ENCODE measurements around the gene ADGRF1.
"Not testable (repeated sequence)": the region's sequence is repeated elsewhere in the genome, so short reads cannot be mapped to it uniquely, and the experiment has no call there.

Gene ADGRF1

DNA sequence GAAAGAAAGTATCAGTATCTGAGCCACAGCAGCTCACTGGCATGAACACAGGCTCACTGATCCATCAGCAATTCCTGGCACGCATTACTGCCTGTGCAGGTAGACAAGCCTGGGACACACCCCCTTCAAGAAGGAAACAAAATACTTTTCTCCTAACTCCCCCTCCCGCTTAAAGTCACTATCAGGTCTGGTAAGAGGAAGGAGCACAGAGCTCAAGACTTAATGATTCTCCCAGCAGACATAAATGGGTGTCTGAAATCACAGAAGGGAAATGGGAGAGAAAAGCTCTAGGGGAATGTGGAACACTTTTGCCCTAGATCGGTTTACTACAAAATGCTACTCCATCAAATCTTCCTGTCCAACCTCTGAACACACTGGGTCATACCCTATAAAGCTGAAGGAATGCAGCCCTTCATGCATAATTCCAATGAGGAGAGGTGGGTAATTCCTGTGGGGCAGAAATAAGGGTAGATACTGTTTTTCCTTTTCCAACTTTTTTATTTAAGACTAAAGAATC, at the start of gene ADGRF1:
TSS of gene ADGRF1 (minus strand) at position 58 of the 517 bp plus-strand sequence. CDS start 13,271 bp downstream, outside the sequence.
- no peak for DNase-seq (ENCODE audit: low read depth)

DNA sequence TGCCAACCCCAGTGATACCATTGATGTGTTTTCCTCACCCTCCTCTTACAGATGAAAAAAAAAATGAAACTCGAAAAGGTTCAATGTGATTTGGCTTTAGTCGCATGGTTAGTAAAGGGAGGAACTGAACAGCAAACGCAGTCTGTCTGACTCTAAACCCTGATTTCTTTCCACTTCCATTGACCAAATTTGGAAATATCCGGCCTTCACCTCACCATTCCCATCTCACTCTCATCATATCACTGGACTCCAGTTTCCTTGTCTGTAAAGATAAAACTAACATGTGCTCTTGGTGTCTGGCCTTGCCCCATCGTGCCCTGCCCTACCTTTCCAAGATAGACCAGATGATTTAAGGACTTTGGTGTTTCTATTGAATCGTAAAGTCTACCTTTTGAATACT, 48.7 kb upstream of the ADGRF1 start:
- DNase-seq (ENCODE audit: low read depth): no peak

DNA sequence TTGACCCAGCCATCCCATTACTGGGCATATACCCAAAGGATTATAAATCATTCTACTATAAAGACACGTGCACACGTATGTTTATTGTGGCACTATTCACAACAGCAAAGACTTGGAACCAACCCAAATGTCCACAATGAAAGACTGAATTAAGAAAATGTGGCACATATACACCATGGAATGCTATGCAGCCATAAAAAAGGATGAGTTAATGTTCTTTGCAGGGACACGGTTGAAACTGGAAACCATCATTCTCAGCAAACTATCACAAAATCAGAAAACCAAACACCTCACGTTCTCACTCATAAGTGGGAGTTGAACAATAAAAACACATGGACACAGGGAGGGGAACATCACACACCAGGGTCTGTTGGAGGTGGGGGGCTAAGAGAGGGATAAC, 47.3 kb upstream of the ADGRF1 start:
- not testable (repeated sequence) for DNase-seq (ENCODE audit: low read depth)

DNA sequence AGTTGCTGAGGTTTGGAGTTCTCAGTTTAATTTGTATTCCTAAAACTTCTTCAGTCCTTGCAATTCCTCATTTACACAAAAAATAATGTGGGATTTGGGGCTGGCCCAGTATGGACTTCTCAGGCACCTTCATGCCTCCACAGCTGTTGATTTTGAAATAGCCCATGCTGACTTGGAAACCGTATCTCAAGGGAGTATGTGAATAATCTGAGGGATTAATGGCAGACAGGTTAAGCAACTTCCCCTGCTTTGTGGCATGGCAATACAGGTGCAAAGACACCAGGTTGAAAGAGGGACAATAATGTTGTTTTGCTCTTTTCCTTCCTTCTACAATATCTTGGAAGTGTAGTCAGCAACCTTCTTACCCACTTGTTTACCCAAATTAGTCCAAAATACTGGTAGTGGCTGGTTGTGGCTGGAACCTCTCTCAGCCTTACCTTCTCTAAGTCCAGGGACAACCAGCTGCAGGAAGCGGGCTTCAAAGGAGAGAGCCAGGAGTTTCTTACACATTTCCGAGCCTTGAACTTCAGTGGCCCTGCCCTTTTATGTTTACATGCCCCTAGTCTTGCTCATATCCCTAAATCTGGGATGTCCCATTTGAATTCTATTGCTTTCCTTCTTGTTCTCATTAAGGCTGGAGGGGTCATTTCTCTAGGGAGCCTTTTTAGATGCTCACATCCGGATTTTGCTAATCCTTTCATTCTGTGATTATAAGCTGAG, 44.1 kb upstream of the ADGRF1 start:
- DNase-seq (ENCODE audit: low read depth): no peak

DNA sequence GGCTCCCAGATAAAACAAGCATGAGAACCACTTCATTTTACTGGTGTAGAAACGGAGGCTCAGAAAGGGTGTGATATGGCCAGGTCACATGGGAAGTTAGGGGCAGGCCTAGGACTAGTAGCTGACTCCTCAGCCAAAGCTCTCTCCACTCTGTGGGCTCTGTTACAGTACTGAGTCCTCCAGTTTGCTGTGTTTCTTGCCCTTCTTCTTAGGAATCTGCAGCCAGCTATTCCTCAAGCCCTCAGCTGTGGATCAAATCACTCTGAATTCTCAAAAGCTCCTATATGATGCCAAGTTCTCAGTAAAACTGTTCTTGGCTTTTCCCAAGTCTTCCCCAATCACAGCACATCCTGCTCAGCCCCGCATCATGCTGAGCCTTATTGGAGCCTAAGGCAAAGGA, 42.5 kb upstream of the ADGRF1 start:
- DNase-seq (ENCODE audit: low read depth): no peak

DNA sequence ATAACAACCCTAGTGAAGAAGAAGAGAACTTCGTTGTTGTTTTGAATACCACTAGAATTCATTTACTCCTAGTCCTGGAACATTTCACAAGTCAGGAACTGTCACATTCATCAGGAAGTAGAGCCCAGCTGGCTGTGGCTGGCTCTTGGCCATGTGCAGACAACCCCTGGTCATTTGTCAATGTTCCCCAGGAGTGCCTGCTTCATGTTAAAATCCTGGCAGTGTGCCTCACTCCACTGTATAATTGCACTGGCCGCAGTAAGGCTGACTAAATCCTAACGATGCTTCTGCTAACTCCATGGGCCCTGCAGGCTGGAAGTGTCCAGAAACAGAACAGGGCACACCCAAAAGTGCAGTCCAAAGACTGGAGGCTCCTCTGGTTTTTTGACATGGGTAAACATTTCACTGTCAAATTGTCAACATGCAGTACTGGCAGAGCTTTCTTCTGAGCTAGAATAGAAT, 41.5 kb upstream of the ADGRF1 start:
- no peak for DNase-seq (ENCODE audit: low read depth)

DNA sequence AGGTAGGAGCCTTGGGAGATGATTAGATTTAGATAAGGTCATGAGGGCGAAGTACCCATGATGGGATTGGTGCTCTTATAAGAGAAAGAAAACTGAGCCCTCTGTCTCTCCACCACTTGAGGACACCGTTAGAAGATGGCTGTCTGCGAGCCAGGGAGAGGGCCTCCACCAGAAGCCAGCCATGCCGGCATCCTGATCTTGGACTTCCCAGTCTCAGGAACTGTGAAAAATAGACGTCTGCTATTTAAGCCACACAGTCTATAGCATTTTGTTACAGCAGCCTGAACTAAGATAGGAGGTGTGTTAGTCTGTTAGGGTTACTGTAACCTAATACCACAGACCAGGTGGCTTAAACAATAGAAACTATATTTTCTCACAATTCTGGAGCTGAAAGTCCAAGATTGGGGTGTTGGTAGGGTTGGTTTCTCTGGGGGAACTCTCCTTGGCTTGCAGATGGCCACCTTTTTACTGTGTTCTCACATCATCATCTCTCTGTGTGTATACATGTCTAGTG, 38.0 kb upstream of the ADGRF1 start:
- no peak for DNase-seq (ENCODE audit: low read depth)

DNA sequence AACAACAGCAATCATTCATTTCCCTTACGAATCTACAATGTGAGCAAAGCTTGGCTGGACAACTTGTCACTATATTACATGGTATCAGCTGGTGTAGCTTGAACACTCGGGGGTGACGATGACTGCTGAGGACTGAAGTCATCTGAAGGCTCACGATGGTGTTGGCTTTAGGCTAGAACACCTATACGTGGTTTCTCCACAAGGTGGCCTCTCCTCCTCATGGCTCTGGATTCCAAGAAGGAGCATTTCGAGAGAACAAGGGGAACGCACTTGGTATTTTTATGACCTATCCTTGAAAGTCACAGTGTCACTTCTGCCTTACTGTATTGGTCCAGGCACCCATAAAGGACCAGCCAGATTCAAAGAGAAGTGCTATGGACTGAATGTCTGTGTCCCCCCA, 37.5 kb upstream of the ADGRF1 start:
- no peak for DNase-seq (ENCODE audit: low read depth)

DNA sequence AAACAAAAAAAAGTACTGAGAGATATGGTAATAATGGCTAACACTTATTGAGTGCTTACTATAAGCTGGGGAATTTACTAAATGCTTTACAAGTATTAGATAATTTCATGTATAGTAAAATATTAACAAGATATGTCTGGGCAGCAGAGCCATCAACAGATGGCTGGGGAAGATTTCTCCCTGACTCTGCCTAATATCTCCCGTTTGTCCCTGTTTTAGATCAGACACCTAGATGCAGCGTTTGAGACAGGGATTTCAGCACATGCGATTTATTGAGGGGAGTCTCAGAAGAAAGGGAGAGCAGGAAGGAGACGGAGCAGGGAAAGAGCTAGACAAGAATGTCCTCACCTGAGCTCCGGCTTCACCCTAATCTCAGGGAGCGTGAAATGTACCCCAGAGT, 36.9 kb upstream of the ADGRF1 start:
- no peak for DNase-seq (ENCODE audit: low read depth)

DNA sequence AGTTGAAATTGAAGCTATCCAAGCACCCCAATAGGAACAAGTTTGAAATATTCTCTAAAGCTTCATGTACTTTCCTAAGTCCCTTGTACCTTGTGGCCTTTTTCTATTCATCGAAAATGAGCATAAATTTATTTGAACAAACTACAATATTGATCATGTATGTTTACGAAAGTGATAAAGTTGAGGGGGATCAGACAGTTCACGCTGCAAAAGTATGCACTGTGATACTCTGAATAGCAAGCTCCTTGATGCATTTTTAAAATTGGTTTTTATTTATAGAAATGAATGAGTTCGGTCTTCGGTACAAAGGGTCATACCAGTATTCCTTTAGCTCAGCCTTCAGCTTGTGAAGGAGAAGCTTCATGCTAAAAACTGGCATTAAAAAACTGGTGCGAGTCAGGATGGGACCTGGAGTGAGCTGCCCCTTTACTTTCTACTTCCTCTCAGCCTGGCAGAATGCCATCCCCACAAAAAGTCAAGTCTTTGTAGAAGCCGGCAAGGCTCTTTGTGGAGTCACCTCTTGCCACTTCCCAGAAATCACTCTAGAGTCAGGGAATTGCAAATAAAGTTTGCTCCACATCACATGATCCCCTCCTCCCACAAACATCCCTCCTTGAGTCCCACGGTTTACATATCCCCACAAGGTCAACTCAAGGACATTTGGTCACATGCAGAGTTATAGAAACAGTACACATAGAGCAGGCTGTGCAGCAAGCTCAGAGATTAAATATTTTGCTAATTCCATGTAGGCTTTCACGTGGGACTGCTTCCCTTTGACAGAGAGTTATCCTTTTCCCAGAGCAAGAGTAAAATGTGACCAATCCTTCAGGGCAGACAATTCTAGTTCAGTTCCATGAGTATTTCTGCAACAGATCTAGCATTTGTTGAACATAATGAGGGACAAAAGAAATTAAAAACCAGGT, 34.6 kb upstream of the ADGRF1 start:
- no peak for DNase-seq (ENCODE audit: low read depth)

DNA sequence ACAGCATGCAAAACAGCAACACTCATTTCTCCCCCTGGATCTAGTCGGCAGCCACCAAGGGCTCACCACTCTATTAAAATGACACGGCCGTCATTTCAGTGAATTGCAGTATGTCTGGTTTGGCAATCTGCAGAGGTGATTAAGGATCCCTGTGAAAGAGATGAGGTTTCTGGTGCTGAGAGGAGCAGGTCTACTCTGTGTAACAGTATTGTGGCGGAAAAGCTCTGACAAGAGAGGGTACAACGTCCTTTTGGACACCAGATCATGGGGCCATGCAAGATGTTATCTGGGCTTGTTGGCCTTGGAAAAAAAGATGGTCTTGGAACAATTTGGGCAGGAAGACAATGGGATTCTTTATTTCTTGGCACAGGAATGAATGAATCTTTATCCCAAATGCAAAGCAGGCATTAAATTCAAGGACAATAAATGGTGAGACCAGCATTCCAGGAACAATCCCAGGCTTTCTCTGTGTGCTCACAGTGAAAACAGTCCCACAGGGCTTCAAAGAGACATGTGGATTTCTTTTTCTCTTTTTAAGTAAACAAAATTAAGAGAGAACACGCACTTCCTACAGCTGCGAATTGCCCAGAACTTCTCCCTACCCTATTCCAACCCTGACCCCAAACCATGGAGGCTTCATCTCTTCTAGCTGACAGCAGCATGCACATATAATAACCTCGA, 33.7 kb upstream of the ADGRF1 start:
- no peak for DNase-seq (ENCODE audit: low read depth)

DNA sequence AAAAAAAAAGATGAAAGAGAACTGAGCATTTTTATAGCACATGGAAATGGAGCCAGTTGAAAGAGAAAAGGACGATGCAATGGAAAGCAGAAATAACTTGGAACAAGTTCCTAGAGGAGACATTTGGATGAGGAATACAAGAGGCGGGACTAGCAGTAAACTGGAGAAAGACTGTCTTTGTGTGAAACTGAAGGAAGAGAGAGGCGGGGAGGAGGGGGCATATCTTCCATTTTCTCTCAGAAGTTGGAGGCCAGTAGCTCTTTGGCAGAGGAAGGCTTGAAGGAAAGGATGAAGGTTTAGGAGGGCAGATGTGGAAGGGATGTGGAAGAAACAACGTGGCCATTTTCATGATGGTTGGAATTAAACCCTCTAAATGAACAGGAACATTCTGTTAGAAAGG, 33.0 kb upstream of the ADGRF1 start:
- DNase-seq (ENCODE audit: low read depth): no peak

DNA sequence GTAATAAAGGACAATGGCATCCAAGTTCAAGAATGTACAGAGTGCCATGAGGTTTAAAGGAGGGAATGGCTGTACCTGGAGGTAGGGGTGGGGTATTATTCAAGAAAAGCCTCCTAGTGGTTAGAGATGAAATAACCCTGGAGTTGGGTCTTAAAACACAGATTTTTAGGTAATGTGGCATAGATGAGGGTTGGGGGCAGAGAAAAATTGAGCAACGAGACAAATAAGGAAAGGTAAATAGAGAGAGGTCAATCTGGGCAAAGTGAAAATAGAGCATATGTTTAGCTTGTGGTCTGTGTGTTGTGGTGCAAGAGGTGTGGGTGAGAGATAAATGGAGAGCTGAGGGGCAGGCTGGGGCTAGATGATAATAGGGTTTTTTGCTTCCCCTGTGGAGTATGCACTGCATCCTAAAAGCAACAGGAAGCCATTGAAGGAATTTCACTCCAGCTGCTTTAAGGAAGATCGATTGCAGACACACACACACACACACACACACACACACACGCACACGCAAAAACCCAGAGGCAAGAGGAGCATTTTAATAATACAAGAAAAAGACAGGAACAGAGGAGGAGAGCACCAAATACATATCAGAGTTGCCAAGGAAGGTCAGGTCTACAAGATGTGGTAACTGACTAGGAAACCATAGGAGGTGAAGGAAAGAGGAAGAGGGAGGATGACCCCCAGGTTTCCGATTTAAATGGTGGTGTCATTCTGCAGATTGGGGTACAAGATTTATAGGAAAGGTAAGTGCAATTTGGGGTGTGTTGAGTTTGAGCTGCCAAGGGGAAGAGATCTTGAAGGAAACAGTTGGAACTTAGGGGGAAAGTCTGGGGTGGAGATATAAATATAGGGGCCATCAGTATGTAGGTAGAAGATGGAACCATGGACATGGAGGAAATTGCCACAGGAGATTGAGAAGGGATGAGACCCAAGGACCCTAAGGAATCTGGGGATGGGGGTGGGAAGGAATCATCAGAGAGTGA, 31.3 kb upstream of the ADGRF1 start:
- DNase-seq (ENCODE audit: low read depth): no peak

DNA sequence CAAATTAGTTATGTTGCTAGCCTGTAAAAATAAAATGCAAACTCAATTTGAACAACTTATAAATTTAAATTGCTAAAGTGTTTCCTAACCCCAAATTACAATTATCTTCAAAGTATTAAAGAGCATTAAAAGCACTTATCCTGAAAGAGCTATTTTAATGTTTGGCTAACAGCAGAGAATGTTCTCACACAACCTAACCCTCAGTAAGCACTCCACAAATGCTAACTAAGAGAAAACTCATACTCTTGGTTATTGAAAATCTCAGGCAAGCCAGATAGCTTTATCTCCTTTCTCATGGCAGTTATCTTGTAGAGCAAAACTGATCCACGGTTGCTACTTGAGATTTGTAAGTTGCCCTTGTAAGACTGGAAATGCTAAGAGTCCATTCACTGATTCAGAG, 30.5 kb upstream of the ADGRF1 start:
- no peak for DNase-seq (ENCODE audit: low read depth)

DNA sequence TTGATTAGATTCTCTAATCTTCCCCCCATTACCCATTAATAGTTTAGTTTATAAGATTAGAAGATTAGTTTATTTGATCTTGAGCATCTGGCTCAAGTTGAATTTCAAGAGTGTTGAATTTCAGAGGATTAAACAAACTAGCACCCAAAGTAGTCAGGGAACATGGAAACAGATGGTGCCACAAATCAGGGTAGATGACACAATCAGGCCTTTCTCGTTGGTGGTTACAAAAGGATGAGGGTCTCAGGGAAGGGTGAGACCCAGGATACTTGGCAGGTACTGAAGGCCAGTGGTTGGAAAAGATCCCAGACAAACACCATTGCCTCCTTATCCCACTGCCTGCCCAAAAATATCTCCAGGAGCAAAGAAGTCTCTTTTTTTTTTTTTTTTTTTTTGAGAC, 29.5 kb upstream of the ADGRF1 start:
- DNase-seq (ENCODE audit: low read depth): no peak

DNA sequence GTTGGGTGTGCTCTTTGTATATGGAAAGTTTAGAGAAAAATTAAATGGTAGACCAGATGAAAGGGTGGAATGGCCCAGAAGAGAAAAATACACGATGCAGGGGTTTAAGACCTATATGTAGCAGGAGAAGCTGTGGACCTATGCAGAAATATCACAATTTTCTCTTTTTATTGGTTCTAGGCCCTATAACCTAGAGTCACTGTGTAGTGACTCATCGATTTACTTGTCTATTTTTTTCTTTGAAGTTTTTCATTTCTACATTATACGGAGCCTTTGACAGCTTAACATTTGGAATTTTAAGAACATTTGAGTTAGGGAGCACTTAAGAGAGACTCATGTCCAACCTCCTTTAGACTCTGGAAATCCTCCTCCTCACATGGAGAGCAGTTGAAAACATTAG, 28.3 kb upstream of the ADGRF1 start:
- no peak for DNase-seq (ENCODE audit: low read depth)

DNA sequence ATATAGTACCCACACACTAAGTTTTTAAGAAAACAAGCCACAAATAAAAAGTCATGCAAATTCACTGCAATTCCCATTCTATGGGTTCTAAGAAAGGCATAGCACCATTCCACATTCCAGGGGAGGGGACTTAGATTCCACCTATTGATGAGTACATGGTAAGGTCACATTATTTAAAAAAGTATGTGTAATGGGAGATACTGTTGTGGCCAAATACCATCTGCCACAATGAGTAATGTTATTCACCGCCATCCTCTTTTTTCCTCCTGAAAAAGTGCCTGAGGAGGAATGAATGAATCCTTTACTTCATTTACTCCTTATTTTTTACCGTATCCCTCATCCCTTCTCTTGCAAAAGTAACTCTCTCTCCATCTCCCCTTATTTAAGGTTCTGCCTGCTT, 27.0 kb upstream of the ADGRF1 start:
- no peak for DNase-seq (ENCODE audit: low read depth)

DNA sequence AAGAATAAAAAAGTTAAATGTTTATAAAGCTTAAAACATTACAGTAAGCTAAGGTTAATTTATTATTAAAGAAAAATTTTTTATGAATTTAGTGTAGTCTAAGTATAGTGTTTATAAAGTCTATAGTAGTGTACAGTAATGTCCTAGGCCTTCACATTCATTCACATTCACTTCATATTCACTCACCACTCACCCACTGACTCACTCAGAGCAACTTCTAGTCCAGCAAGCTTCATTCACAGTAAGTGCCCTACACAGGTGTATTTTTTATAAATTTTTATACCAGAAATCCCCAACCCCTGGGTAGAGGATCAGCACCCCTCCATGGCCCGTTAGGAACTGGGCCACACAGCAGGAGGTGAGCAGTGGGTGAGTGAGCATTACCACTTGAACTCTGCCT, 24.3 kb upstream of the ADGRF1 start:
- no peak for DNase-seq (ENCODE audit: low read depth)

DNA sequence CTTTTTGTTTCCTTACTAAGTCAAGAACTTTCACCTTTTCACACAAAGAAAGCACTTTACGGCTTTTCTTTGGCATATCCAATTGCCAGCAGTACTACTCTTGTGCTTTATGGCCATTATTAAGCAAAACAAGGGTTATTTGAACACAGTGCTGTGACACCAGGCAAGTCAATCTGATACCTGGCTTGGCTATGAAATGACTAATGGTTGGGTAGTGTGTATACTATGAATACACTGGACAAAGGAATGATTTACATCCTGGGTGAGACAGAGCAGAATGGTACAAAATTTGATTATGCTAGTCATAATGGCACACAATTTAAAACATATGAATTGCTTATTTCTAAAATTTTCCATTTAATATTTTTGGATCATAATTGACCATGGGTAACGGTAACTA, 22.1 kb upstream of the ADGRF1 start:
- DNase-seq (ENCODE audit: low read depth): no peak

DNA sequence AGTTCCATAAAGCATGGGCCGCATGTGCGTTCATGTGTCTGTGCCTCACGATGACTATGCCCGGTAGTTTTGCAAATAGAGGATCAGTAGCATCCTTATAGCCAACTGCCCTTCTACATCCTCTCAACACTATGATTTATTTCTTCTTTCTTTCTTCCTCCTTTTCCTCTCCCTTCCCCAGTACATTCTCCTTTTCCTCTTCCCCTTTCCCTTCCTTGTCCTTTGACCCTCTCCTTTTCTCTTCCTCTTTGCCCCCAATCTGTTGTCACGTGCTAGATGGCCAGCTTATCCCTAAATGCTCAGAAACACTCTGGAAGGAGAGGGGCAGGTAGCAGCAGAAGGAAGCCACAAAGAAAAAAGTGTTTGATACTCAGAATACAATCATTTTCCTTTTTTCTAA, 20.2 kb upstream of the ADGRF1 start:
- no peak for DNase-seq (ENCODE audit: low read depth)
